ENCODE results near the gene DNAH1. TPM values are rescaled to one million over a fixed set of nuclear protein-coding genes. Genes with fewer than 3 reads are reported as not detected.

The DNAH1 gene
- total and polyA plus RNA-seq, 2 experiments from 2014 or later = 0.81 to 1.8 TPM

- H3K4me3 ChIP-seq = no peak overlapping the region
- H3K4me2 ChIP-seq = no peak overlapping the region
- H3K27ac ChIP-seq (ENCODE audit: low read depth) = no peak overlapping the region
- Mint-ChIP-seq H3K36me3 (ENCODE audit: low read depth) (no peaks in the 10 kb centered on the region; the same call in 2 of the 3 replicates), H3K9me3 (no peaks in the 10 kb centered on the region), H3K27me3 (ENCODE audit: insufficient read depth, low read depth, poor library complexity) (peaks cover 10% of the 10 kb centered on the region), H3K4me1 (peaks cover 11% of the 10 kb centered on the region), H3K27ac (no peak overlapping the region), H3K4me3 (no peak overlapping the region)
- DNase-seq (ENCODE audit: low spot score) (no peak), ATAC-seq (peak; percentile 18; the same call in 2 of the 3 replicates)
- no peaks in the 10 kb centered on the region for H3K9me2 ChIP-seq (ENCODE audit: insufficient read depth)
- no peaks in the 10 kb centered on the region for H3K36me3 ChIP-seq (ENCODE audit: insufficient read depth)
- H3F3A ChIP-seq (replicated peaks; ENCODE audit: low read depth) = no peaks in the 10 kb centered on the region
- H3K4me1 ChIP-seq (ENCODE audit: insufficient read depth) = no peaks in the 10 kb centered on the region
- no peaks in the 10 kb centered on the region for H3K79me2 ChIP-seq (replicated peaks; ENCODE audit: insufficient read depth)
- TF ChIP-seq ZNF114 (CRISPR knock-in tag; IDR thresholded peaks at IDR 0.05) (no peak), NANOG (IDR thresholded peaks at IDR 0.05; ENCODE audit: borderline replicate concordance) (no peak), CTCF (conservative IDR thresholded peaks at IDR 0.05; ENCODE audit: low read depth in 2 of 2) (no peak), CREB1 (CRISPR knock-in tag; IDR thresholded peaks at IDR 0.05; ENCODE audit: low read depth) (no peak), REST (IDR thresholded peaks at IDR 0.05; ENCODE audit: unreplicated experiment) (no peak), STAT1 (IDR thresholded peaks at IDR 0.05; ENCODE audit: unreplicated experiment) (no peak)
- TF ChIP-seq, protein P1, sequence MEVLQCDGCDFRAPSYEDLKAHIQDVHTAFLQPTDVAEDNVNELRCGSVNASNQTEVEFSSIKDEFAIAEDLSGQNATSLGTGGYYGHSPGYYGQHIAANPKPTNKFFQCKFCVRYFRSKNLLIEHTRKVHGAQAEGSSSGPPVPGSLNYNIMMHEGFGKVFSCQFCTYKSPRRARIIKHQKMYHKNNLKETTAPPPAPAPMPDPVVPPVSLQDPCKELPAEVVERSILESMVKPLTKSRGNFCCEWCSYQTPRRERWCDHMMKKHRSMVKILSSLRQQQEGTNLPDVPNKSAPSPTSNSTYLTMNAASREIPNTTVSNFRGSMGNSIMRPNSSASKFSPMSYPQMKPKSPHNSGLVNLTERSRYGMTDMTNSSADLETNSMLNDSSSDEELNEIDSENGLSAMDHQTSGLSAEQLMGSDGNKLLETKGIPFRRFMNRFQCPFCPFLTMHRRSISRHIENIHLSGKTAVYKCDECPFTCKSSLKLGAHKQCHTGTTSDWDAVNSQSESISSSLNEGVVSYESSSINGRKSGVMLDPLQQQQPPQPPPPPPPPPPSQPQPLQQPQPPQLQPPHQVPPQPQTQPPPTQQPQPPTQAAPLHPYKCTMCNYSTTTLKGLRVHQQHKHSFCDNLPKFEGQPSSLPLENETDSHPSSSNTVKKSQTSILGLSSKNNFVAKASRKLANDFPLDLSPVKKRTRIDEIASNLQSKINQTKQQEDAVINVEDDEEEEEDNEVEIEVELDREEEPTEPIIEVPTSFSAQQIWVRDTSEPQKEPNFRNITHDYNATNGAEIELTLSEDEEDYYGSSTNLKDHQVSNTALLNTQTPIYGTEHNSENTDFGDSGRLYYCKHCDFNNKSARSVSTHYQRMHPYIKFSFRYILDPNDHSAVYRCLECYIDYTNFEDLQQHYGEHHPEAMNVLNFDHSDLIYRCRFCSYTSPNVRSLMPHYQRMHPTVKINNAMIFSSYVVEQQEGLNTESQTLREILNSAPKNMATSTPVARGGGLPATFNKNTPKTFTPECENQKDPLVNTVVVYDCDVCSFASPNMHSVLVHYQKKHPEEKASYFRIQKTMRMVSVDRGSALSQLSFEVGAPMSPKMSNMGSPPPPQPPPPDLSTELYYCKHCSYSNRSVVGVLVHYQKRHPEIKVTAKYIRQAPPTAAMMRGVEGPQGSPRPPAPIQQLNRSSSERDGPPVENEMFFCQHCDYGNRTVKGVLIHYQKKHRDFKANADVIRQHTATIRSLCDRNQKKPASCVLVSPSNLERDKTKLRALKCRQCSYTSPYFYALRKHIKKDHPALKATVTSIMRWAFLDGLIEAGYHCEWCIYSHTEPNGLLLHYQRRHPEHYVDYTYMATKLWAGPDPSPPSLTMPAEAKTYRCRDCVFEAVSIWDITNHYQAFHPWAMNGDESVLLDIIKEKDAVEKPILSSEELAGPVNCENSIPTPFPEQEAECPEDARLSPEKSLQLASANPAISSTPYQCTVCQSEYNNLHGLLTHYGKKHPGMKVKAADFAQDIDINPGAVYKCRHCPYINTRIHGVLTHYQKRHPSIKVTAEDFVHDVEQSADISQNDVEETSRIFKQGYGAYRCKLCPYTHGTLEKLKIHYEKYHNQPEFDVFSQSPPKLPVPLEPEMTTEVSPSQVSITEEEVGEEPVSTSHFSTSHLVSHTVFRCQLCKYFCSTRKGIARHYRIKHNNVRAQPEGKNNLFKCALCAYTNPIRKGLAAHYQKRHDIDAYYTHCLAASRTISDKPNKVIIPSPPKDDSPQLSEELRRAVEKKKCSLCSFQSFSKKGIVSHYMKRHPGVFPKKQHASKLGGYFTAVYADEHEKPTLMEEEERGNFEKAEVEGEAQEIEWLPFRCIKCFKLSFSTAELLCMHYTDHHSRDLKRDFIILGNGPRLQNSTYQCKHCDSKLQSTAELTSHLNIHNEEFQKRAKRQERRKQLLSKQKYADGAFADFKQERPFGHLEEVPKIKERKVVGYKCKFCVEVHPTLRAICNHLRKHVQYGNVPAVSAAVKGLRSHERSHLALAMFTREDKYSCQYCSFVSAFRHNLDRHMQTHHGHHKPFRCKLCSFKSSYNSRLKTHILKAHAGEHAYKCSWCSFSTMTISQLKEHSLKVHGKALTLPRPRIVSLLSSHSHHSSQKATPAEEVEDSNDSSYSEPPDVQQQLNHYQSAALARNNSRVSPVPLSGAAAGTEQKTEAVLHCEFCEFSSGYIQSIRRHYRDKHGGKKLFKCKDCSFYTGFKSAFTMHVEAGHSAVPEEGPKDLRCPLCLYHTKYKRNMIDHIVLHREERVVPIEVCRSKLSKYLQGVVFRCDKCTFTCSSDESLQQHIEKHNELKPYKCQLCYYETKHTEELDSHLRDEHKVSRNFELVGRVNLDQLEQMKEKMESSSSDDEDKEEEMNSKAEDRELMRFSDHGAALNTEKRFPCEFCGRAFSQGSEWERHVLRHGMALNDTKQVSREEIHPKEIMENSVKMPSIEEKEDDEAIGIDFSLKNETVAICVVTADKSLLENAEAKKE (CRISPR knock-in tag; IDR thresholded peaks at IDR 0.05) = no peak
- H4K20me1 ChIP-seq (replicated peaks; ENCODE audit: insufficient read depth) = no peaks in the 10 kb centered on the region
- H2AFZ ChIP-seq = no peak overlapping the region
- no peaks in the 10 kb centered on the region for H3K27me3 ChIP-seq (ENCODE audit: insufficient read depth)
Observed at GRCh38 chr3:52436500-52437149, 120.5 kb downstream of the DNAH1 start.

Data from GM23338 (cell line).